DMS79 (cell line): ENCODE results near the gene FBXO9.

ENCODE experiments used
- DNase-seq: peaks from one replicate; lab custom pipeline; 2025; lab: John Stamatoyannopoulos, UW

Gene FBXO9

DNA sequence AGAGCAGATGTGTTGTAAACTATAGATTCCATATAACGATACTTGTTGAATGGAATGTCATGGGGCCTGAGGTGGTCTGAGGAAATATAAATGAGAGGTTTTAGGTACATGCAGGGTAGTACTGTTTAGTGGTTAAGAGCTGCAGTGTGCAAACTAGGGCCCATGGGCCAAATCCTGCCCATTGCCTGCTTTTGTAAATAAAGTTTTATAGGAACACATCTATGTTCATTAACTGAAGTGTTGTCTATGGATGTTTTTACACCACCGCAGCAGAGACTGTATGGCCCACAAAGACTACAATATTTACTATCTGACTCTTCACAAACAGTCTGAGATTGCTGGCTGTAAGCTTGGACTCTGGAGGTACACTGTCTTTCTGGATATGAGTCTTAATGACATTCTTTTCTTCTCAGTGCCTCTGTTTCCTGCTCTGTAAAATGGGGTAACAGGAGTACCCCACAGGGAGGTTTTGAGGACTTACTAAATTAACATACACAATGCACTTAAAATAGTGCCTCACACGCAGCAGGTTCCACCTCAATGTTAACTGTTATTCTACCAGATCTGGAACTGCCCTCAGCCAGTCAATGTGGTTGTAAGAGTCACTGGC, 70.9 kb downstream of the FBXO9 start:
- no peak for DNase-seq

DNA sequence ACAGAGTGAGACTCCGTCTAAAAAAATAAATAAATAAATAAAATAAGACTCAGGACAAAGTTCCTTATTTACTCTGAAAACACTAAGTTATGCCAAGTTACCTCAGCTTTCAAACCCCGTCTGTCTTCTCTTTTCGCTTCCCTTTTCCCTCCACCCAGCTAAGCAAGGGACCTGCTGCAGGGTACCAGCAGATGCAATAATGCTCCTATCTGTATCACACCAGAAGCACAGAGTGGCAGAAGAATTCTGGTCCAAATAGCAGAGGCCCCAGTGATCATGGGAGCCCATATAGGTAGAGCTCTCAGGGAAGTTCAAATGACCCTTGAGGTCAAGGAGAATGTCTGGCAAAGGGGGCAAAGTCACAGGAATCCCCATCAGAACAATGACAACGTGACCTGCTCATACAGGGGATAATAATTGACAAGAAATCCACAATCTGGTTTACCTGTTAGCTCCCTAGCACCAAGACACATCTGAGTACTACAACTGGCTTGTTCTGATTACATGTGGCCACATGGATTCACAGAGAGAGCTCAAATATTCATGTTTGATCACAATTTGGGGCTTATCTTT, 74.7 kb downstream of the FBXO9 start:
- no peak for DNase-seq

DNA sequence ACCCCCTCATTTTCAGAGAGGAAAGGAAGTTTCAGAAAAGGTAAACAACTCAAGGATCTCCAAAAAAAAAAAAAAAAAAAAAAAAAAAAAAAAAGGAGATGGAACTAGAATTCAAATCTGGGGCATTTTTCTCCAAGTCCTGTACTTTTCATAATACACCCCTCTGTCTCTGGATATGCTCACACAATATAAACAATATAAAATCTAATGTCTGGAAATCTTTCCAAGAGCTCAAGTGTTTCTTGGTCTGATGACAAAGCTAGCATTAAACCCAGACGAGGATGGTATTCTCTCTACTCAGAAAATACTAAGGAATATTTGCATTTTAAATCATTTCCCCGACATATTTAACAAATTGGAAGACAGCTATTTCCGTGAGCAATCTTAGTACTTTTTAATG, 77.6 kb downstream of the FBXO9 start:
- no peak for DNase-seq

DNA sequence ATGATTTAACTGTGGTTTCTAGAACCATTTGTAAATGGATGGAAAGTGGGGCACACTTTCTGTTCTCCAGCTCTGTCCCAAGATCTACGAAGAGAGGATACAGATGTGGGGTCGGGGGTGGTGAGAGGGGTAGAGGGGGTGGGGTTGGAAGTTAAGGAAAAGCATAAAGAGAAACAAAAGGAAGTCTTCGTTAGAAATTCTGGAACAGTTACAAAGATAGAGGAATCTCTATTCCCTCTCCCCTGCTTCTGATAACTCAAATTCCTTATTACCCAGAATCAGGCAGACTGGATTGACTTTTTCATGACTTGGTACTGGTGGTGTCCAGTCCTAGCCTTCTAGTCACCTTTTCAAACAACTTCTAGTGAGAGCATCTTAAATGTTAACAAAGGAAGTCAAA, 78.5 kb downstream of the FBXO9 start:
- DNase-seq, result no peak

DNA sequence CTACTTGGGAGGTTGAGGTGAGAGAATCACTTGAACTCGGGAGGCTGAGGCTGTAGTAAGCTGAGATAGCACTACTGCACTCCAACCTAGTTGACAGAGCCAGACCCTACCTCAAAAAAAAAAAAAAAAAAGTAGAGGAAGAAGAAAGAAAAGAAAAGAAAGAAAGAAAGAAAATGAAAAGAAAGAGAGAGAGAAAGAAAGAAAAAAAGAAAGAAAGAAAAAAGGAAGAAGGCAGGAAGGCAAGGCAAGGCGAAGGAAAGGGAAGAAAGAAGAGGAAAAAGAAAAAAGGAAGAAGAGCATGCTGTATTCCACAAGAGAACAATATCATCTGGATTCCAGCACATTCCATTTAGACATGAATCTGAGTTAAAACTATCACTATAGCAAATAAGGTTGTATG, 79.6 kb downstream of the FBXO9 start:
- DNase-seq, result no peak

DNA sequence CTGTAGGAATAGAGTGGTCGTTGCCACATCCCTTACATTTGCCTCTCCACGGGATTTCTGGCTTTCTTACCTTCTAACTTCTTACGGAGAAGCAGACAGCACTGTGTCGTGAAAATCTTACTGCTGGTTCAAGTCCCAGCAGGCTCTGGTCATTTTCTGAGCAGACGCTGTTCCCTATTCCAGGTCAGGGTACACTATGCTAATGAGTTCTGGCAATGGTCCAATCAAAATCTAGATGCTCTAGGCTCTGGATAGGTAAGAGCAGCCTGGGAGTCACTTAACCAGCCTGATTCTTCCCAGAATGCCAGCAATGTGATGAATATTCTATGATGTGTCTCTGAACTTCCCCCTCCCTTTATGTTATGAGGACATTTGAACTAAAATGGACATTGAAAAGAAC, 83.5 kb downstream of the FBXO9 start, which contains the start of gene GCM1:
TSS of gene GCM1 (minus strand) at position 158 of the 400 bp plus-strand sequence. CDS start 3,209 bp downstream, outside the sequence.
- DNase-seq, result no peak
